IMR-90 (cell line): ENCODE measurements around the gene ATP1A4. TPM values are rescaled to one million over a fixed set of nuclear protein-coding genes. Genes with fewer than 3 reads are reported as not detected.

Experiments used
- ATAC-seq: fragments of 200-7000 bp; cut with Tn5 transposase; 2 replicates; pipeline ENCODE4 v1.9.1; 2020; ENCODE audit warnings: low read depth, mild to moderate bottlenecking, moderate library complexity
- BruUV-seq: library from RNA; stranded (reverse); fragments of 400-500 nt; replicated peaks from 2 replicates; lab custom pipeline; 2021; lab: Mats Ljungman, UMichigan
- CTCF ChIA-PET: fragments of 300-600 bp; formaldehyde crosslinking; extraction: SDS; loops from one replicate; lab custom pipeline; 2021; ENCODE audit warnings: antibody characterized with exemption; lab: Yijun Ruan, JAX
- POLR2A ChIA-PET: fragments of 300-600 bp; sonication (Branson Sonifier 250); formaldehyde crosslinking; loops from one replicate; lab custom pipeline; 2022; ENCODE audit warnings: antibody characterized with exemption; ENCODE audit not compliant: unreplicated experiment; lab: Charles Lee
- DNase-seq: peaks from one replicate; pipeline ENCODE4 v3.0.0; 2013
- H2AFZ ChIP-seq: replicated peaks from 2 replicates; pipeline ENCODE3; 2013; ENCODE audit warnings: low read length, mild to moderate bottlenecking; ENCODE audit not compliant: poor library complexity
- H2AK5ac ChIP-seq: 2 replicates; pipeline ENCODE4 v1.6.1; 2013; ENCODE audit warnings: low read depth, low read length, inconsistent platforms
- H2AK9ac ChIP-seq: replicated peaks from 2 replicates; pipeline ENCODE3; 2013; ENCODE audit warnings: mild to moderate bottlenecking, low read depth, low read length, moderate library complexity; ENCODE audit not compliant: poor library complexity
- H2BK120ac ChIP-seq: 2 replicates; pipeline ENCODE4 v1.6.1; 2013; ENCODE audit warnings: low read depth, low read length, inconsistent platforms
- H2BK15ac ChIP-seq: 3 replicates; pipeline ENCODE4 v1.6.1; 2013; ENCODE audit warnings: low read depth, low read length, inconsistent platforms
- H2BK20ac ChIP-seq: 2 replicates; pipeline ENCODE4 v1.6.1; 2013; ENCODE audit warnings: low read depth, mild to moderate bottlenecking, inconsistent platforms, low read length, moderate library complexity
- H2BK5ac ChIP-seq: 2 replicates; pipeline ENCODE4 v1.6.1; 2013; ENCODE audit warnings: mild to moderate bottlenecking, low read depth, low read length, inconsistent platforms; ENCODE audit not compliant: poor library complexity, severe bottlenecking
- H3K14ac ChIP-seq: replicated peaks from 2 replicates; pipeline ENCODE4 v1.6.1; 2013; ENCODE audit warnings: low read depth, low read length, inconsistent platforms
- H3K18ac ChIP-seq: 2 replicates; pipeline ENCODE4 v1.6.1; 2013; ENCODE audit warnings: low read depth, low read length, control low read depth
- H3K23ac ChIP-seq: 2 replicates; pipeline ENCODE4 v1.6.1; 2013; ENCODE audit warnings: low read depth, low read length, inconsistent platforms
- H3K27ac ChIP-seq: 2 replicates; pipeline ENCODE4 v1.5.1; 2013; ENCODE audit warnings: mild to moderate bottlenecking, control low read depth, low read length; ENCODE audit not compliant: insufficient read depth
- H3K27me3 ChIP-seq: 2 replicates; pipeline ENCODE4 v1.6.1; 2013; ENCODE audit warnings: low read length; ENCODE audit not compliant: control insufficient read depth, insufficient read depth
- H3K36me3 ChIP-seq: 2 replicates; pipeline ENCODE4 v1.6.1; 2013; ENCODE audit warnings: low read length, mixed read lengths; ENCODE audit not compliant: control insufficient read depth, insufficient read depth
- H3K4ac ChIP-seq: 2 replicates; pipeline ENCODE4 v1.6.1; 2013; ENCODE audit warnings: low read depth, low read length, inconsistent platforms
- H3K4me1 ChIP-seq: 2 replicates; pipeline ENCODE4 v1.6.1; 2013; ENCODE audit warnings: low read length, mixed read lengths; ENCODE audit not compliant: control insufficient read depth, insufficient read depth
- H3K4me2 ChIP-seq: 2 replicates; pipeline ENCODE4 v1.6.1; 2013; ENCODE audit warnings: low read depth, mild to moderate bottlenecking, control low read depth, low read length, moderate library complexity
- H3K4me3 ChIP-seq: 2 replicates; pipeline ENCODE4 v1.5.1; 2013; ENCODE audit warnings: low read depth, mild to moderate bottlenecking, control low read depth, low read length, moderate library complexity; ENCODE audit not compliant: insufficient read depth
- H3K56ac ChIP-seq: 2 replicates; pipeline ENCODE4 v1.6.1; 2013; ENCODE audit warnings: low read length, inconsistent platforms; ENCODE audit not compliant: insufficient read depth; ENCODE audit errors: extremely low read depth
- H3K79me1 ChIP-seq, 2 experiments: 2 replicates each; pipeline ENCODE4 v1.6.1; 2013; ENCODE audit warnings: low read length in 2 of 2, inconsistent platforms in 1 of 2, low read depth in 1 of 2
- H3K9ac ChIP-seq: 2 replicates; pipeline ENCODE4 v1.6.1; 2013; ENCODE audit warnings: low read depth, low read length, control low read depth
- H3K9me1 ChIP-seq: 2 replicates; pipeline ENCODE4 v1.6.1; 2013; ENCODE audit warnings: low read length, inconsistent platforms; ENCODE audit not compliant: insufficient read depth
- H3K9me3 ChIP-seq: 2 replicates; pipeline ENCODE4 v1.6.1; 2013; ENCODE audit warnings: low read length; ENCODE audit not compliant: control insufficient read depth, insufficient read depth
- H4K20me1 ChIP-seq: 2 replicates; pipeline ENCODE4 v1.6.1; 2013; ENCODE audit warnings: low read length, inconsistent platforms; ENCODE audit not compliant: insufficient read depth
- H4K5ac ChIP-seq: 2 replicates; pipeline ENCODE4 v1.6.1; 2013; ENCODE audit warnings: mild to moderate bottlenecking, low read depth, low read length, control low read depth
- H4K8ac ChIP-seq, 2 experiments: 2 replicates each; pipeline ENCODE4 v1.6.1; 2013; ENCODE audit warnings: low read depth in 2 of 2, low read length in 2 of 2, control low read depth in 1 of 2, inconsistent platforms in 1 of 2
- H4K91ac ChIP-seq: 2 replicates; pipeline ENCODE4 v1.6.1; 2013; ENCODE audit warnings: low read depth, low read length, inconsistent platforms; ENCODE audit not compliant: insufficient read depth
- CEBPB ChIP-seq: IDR thresholded peaks from 2 replicates; pipeline ENCODE4 v1.6.1; 2012; ENCODE audit warnings: low read depth, low read length, improper control_type of control experiment
- CHD1 ChIP-seq: IDR thresholded peaks from 2 replicates; pipeline ENCODE4 v1.6.1; 2012; ENCODE audit warnings: low read depth, low read length, improper control_type of control experiment
- FOS ChIP-seq: fragments of 150-350 bp; IDR thresholded peaks from 2 replicates; pipeline ENCODE4 v1.6.1; 2016; ENCODE audit warnings: low read depth, low read length
- NFE2L2 ChIP-seq: fragments of 150-350 bp; IDR thresholded peaks from 2 replicates; pipeline ENCODE4 v1.6.1; 2016; ENCODE audit warnings: low read depth, mild to moderate bottlenecking, low read length
- RAD21 ChIP-seq: IDR thresholded peaks from 2 replicates; pipeline ENCODE4 v1.6.1; 2012; ENCODE audit warnings: low read length, improper control_type of control experiment
- RFX5 ChIP-seq: IDR thresholded peaks from 2 replicates; pipeline ENCODE4 v1.8.0; 2012; ENCODE audit warnings: low read depth, mild to moderate bottlenecking, low read length, moderate library complexity
- SMC3 ChIP-seq: fragments of 150-350 bp; IDR thresholded peaks from 2 replicates; pipeline ENCODE4 v1.6.1; 2016; ENCODE audit warnings: low read depth, mild to moderate bottlenecking, antibody characterized with exemption, low read length, moderate library complexity
- WGBS, 2 experiments: methylation state at CpG; one replicate each; pipeline versions ENCODE4 v1.1.5 to v1.1.7; 2013; ENCODE audit warnings: missing lambda C conversion rate in 2 of 2; ENCODE audit not compliant: insufficient read length in 1 of 2; ENCODE audit errors: extremely low coverage in 2 of 2; 5-methylcytosine and 5-hydroxymethylcytosine counted together
- dilution Hi-C: fragments of 300-500 bp; cut with HindIII; formaldehyde crosslinking; loops from one replicate; pipeline ENCODE4 v1.14.3; 2018; ENCODE audit warnings: low sequenced_read_pairs; ENCODE audit not compliant: unreplicated experiment
- in situ Hi-C: fragments of 300-500 bp; cut with MboI; formaldehyde crosslinking; loops from 3 replicates; pipeline ENCODE4 v1.14.3; 2019; ENCODE audit warnings: low sequenced_read_pairs, inconsistent platforms, mixed read lengths
- intact Hi-C: fragments of 100-400 bp; cut with micrococcal nuclease; formaldehyde crosslinking; loops from 2 replicates; pipeline ENCODE4 v1.10.0; 2022
- polyA plus RNA-seq, 3 experiments: library from polyadenylated mRNA; depleted of rRNA; stranded (reverse); fragments of >200 nt; gene quantifications; 2 replicates each; pipeline ENCODE4 v1.2.3, GENCODE V29; 2012; ENCODE audit warnings: low replicate concordance in 1 of 3
- total RNA-seq: library from RNA; depleted of rRNA; stranded (reverse); fragments of >200 nt; gene quantifications from 2 replicates; pipeline ENCODE4 v1.2.3, GENCODE V29; 2012
- TF ChIP-seq, protein P1 (sequence below): fragments of 150-350 bp; IDR thresholded peaks from 2 replicates; pipeline ENCODE4 v1.6.1; 2017; ENCODE audit warnings: mild to moderate bottlenecking, antibody characterized with exemption, low read length, low read depth

ATP1A4 gene
- total and polyA plus RNA-seq, 2 of the 4 experiments (the other 2 are of a cell fraction), result not detected

DNA sequence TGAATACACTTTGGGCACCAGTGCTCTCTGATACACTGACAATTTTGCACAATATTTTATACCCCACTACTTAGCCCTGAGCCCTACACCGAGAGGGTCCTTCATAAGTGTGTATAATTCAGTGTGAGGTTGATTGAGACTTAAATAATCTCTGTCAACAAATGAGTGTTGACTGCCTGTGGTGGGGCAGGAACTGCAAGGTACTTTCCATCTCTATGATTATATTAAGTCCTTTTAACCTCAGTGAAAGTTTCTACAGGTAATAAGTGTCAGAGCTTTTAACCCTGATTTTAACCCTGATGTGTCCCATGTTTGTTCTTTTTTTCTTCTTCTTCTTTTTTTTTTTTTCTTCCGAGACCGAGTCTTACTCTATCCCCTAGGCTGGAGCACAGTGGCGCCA lies 44.7 kb downstream of the ATP1A4 start:
- H2BK5ac ChIP-seq, result no peak overlapping the region
- H2AFZ ChIP-seq, result no peak overlapping the region
- dilution Hi-C loops (no loop called here), intact Hi-C loops (no loop called here), in situ Hi-C loops (loop anchor here (25.0 kb wide), 1 partner anchor 416 kb away; no protein-coding TSS in a partner anchor)
- no peaks in the 10 kb centered on the region for H3K36me3 ChIP-seq
- H2AK9ac ChIP-seq, result no peak overlapping the region
- H3K14ac ChIP-seq, result no peak overlapping the region
- no peaks in the 10 kb centered on the region for H4K20me1 ChIP-seq
- H4K91ac ChIP-seq, result no peak overlapping the region
- no peak overlapping the region for H3K56ac ChIP-seq
- H4K5ac ChIP-seq, result no peak overlapping the region
- DNase-seq, result no peak
- H4K8ac ChIP-seq, result no peak overlapping the region
- H3K4me1 ChIP-seq, result peaks cover 2% of the 10 kb centered on the region; the same call in 1 of the 2 replicates
- no peaks in the 10 kb centered on the region for H3K9me3 ChIP-seq
- H3K27me3 ChIP-seq, result peaks cover 3% of the 10 kb centered on the region; the same call in 1 of the 2 replicates
- H3K9ac ChIP-seq, result no peak overlapping the region
- no peak overlapping the region for H2BK120ac ChIP-seq
- ChIA-PET CTCF (interaction anchor here (0.6 to 0.7 kb wide), 2 partner anchors 95 to 180 kb away, joined by 3 to 4 read pairs; no protein-coding TSS in a partner anchor), POLR2A (no interaction called here)
- no peak overlapping the region for H3K4me2 ChIP-seq
- H3K9me1 ChIP-seq, result peaks cover 11% of the 10 kb centered on the region; the same call in 1 of the 2 replicates
- TF ChIP-seq, protein P1, sequence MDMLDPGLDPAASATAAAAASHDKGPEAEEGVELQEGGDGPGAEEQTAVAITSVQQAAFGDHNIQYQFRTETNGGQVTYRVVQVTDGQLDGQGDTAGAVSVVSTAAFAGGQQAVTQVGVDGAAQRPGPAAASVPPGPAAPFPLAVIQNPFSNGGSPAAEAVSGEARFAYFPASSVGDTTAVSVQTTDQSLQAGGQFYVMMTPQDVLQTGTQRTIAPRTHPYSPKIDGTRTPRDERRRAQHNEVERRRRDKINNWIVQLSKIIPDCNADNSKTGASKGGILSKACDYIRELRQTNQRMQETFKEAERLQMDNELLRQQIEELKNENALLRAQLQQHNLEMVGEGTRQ, result no peak
- no peak for TF ChIP-seq CEBPB
- no peak for TF ChIP-seq CHD1
- TF ChIP-seq NFE2L2, result no peak
- TF ChIP-seq FOS, result no peak
- no peak for TF ChIP-seq SMC3
- no peak for TF ChIP-seq RAD21
- no peak for TF ChIP-seq RFX5
- no peaks in the 10 kb centered on the region for H3K79me1 ChIP-seq
- no peak overlapping the region for H2BK20ac ChIP-seq
- no peak overlapping the region for H2BK15ac ChIP-seq
- no TSS peak for BruUV-seq
- H2AK5ac ChIP-seq, result no peak overlapping the region
- no peak overlapping the region for H3K23ac ChIP-seq
- no peak for ATAC-seq
- WGBS, 2 experiments, result no CpG with 5 or more reads among the region's 4 CpGs
- no peak overlapping the region for H3K4me3 ChIP-seq
- no peak overlapping the region for H3K27ac ChIP-seq
- no peak overlapping the region for H3K18ac ChIP-seq
- no peak overlapping the region for H3K4ac ChIP-seq
